ENCODE data around the gene NEIL3.

GRCh38 chr4:177371461-177371860, 61.8 kb downstream of the NEIL3 start:
- no peak for TF ChIP-seq EP300 (conservative IDR thresholded peaks at IDR 0.05; ENCODE audit: poor library complexity, severe bottlenecking)
- TF ChIP-seq POLR2AphosphoS5 (IDR thresholded peaks at IDR 0.05): no peak
- no peak for TF ChIP-seq CTCF (IDR thresholded peaks at IDR 0.05; ENCODE audit: poor library complexity, severe bottlenecking)

Measured in neural cell (in vitro differentiated cells).